GM23338 (cell line): ENCODE results near the gene S100A1. TPM values are rescaled to one million over a fixed set of nuclear protein-coding genes. Genes with fewer than 3 reads are reported as not detected.

Experiments
- ATAC-seq: fragments of 200-7000 bp; cut with Tn5 transposase; 3 replicates; pipeline ENCODE4 v1.9.1; 2020
- DNase-seq: peaks from one replicate; pipeline ENCODE4 v3.0.0-alpha.2; 2015; ENCODE audit warnings: low spot score
- H2AFZ ChIP-seq: fragments of 200-600 bp; sonication (generic); 2 replicates; pipeline ENCODE4 v1.8.0; 2016; ENCODE audit warnings: antibody characterized with exemption, mild to moderate bottlenecking, moderate library complexity
- H3F3A ChIP-seq: fragments of 200-600 bp; sonication (generic); replicated peaks from 2 replicates; pipeline ENCODE4 v1.8.0; 2017; ENCODE audit warnings: antibody characterized with exemption, mixed run types, low read depth
- H3K27ac ChIP-seq: fragments of 200-600 bp; sonication (generic); 2 replicates; pipeline ENCODE4 v1.6.1; 2016; ENCODE audit warnings: low read depth
- H3K27me3 ChIP-seq: fragments of 200-600 bp; sonication (generic); 2 replicates; pipeline ENCODE4 v1.8.0; 2016; ENCODE audit warnings: mild to moderate bottlenecking, mixed run types, moderate library complexity; ENCODE audit not compliant: insufficient read depth
- H3K36me3 ChIP-seq: fragments of 200-600 bp; sonication (generic); 2 replicates; pipeline ENCODE4 v1.8.0; 2016; ENCODE audit warnings: mild to moderate bottlenecking; ENCODE audit not compliant: insufficient read depth
- H3K4me1 ChIP-seq: fragments of 200-600 bp; sonication (generic); 2 replicates; pipeline ENCODE4 v1.8.0; 2016; ENCODE audit warnings: mild to moderate bottlenecking, moderate library complexity; ENCODE audit not compliant: insufficient read depth
- H3K4me2 ChIP-seq: fragments of 200-600 bp; sonication (generic); 2 replicates; pipeline ENCODE4 v1.7.1; 2017; ENCODE audit warnings: mixed run types
- H3K4me3 ChIP-seq: fragments of 200-600 bp; sonication (generic); 2 replicates; pipeline ENCODE4 v1.6.1; 2016; ENCODE audit warnings: mixed run types
- H3K79me2 ChIP-seq: fragments of 200-600 bp; sonication (generic); replicated peaks from 2 replicates; pipeline ENCODE4 v1.8.0; 2017; ENCODE audit warnings: mild to moderate bottlenecking; ENCODE audit not compliant: insufficient read depth
- H3K9me2 ChIP-seq: fragments of 200-600 bp; sonication (generic); 2 replicates; pipeline ENCODE4 v1.8.0; 2017; ENCODE audit not compliant: insufficient read depth
- H4K20me1 ChIP-seq: fragments of 200-600 bp; sonication (generic); replicated peaks from 2 replicates; pipeline ENCODE4 v1.8.0; 2017; ENCODE audit warnings: mild to moderate bottlenecking; ENCODE audit not compliant: insufficient read depth
- H3K27ac Mint-ChIP-seq: 2 replicates; pipeline ENCODE4 v1.8.0; 2020; ENCODE audit warnings: inconsistent platforms, mild to moderate bottlenecking, moderate library complexity, mixed read lengths
- H3K27me3 Mint-ChIP-seq: 3 replicates; pipeline ENCODE4 v1.8.0; 2022; ENCODE audit warnings: low read depth, mild to moderate bottlenecking, moderate library complexity, mixed read lengths, inconsistent platforms; ENCODE audit not compliant: insufficient read depth, poor library complexity
- H3K36me3 Mint-ChIP-seq: 3 replicates; pipeline ENCODE4 v1.8.0; 2021; ENCODE audit warnings: low read depth, mild to moderate bottlenecking, inconsistent platforms, moderate library complexity, mixed read lengths
- H3K4me1 Mint-ChIP-seq: 3 replicates; pipeline ENCODE4 v1.8.0; 2020; ENCODE audit warnings: mild to moderate bottlenecking, inconsistent platforms, mixed read lengths
- H3K4me3 Mint-ChIP-seq: 3 replicates; pipeline ENCODE4 v1.8.0; 2021; ENCODE audit warnings: moderate library complexity, mild to moderate bottlenecking, inconsistent platforms, mixed read lengths
- H3K9me3 Mint-ChIP-seq: 3 replicates; pipeline ENCODE4 v1.8.0; 2020; ENCODE audit warnings: moderate library complexity, mild to moderate bottlenecking, inconsistent platforms, mixed read lengths
- CREB1 ChIP-seq: fragments of 250-450 bp; sonication (Bioruptor Pico); IDR thresholded peaks from 2 replicates; pipeline ENCODE4 v1.5.0; 2020; ENCODE audit warnings: low read depth, mild to moderate bottlenecking, moderate library complexity
- ETS1 ChIP-seq: IDR thresholded peaks from 2 replicates; pipeline ENCODE4 v1.6.1; 2016; ENCODE audit warnings: antibody characterized with exemption
- EZH2phosphoT487 ChIP-seq: fragments of 200-600 bp; sonication (generic); IDR thresholded peaks from one replicate; pipeline ENCODE4 v1.8.1; 2018; ENCODE audit warnings: antibody characterized with exemption; ENCODE audit not compliant: unreplicated experiment
- JUNB ChIP-seq: IDR thresholded peaks from one replicate; pipeline ENCODE4 v1.6.1; 2016; ENCODE audit warnings: antibody characterized with exemption; ENCODE audit not compliant: unreplicated experiment
- NANOG ChIP-seq: IDR thresholded peaks from 2 replicates; pipeline ENCODE4 v1.6.1; 2016; ENCODE audit warnings: antibody characterized with exemption, borderline replicate concordance
- POLR2AphosphoS5 ChIP-seq: IDR thresholded peaks from 2 replicates; pipeline ENCODE4 v1.6.1; 2016; ENCODE audit warnings: antibody characterized with exemption, low read depth
- REST ChIP-seq: IDR thresholded peaks from one replicate; pipeline ENCODE4 v1.6.1; 2018; ENCODE audit warnings: antibody characterized with exemption; ENCODE audit not compliant: unreplicated experiment
- polyA plus RNA-seq: library from polyadenylated mRNA; unstranded; fragments of >200 nt; fragmentation: Nextera tagmentation; extraction: Ambion mirVana; gene quantifications from 2 replicates; pipeline ENCODE4 v1.2.1, GENCODE V29; 2016
- total RNA-seq: library from RNA; depleted of rRNA; stranded (reverse); fragments of >200 nt; shearing (Covaris generic); gene quantifications from 2 replicates; pipeline ENCODE4 v1.2.3, GENCODE V29; 2014
- TF ChIP-seq, protein P1 (sequence below), 2 experiments: fragments of 200-600 bp in 1 of 2; sonication (generic) in 1 of 2; conservative IDR thresholded peaks; 2 replicates each; pipeline versions ENCODE4 v1.5.1 to v1.6.1; 2016 to 2017; ENCODE audit warnings: antibody characterized with exemption in 2 of 2, low read depth in 2 of 2, mild to moderate bottlenecking in 2 of 2, moderate library complexity in 1 of 2
- TF ChIP-seq, protein P2 (sequence below): fragments of 250-450 bp; sonication (Bioruptor Pico); IDR thresholded peaks from 2 replicates; pipeline ENCODE4 v1.5.0; 2020; ENCODE audit warnings: mild to moderate bottlenecking, moderate library complexity

Gene S100A1
- total and polyA plus RNA-seq, 2 experiments from 2014 or later = 0.13 to 0.66 TPM

GRCh38 chr1:153615406-153615805 is 12.8 kb upstream of the S100A1 start (continued):
- no peak for TF ChIP-seq REST
- TF ChIP-seq ETS1 = no peak
- no peak for TF ChIP-seq NANOG
- no peak for TF ChIP-seq POLR2AphosphoS5
- TF ChIP-seq CREB1 (CRISPR knock-in tag) = no peak
- TF ChIP-seq, protein P1, sequence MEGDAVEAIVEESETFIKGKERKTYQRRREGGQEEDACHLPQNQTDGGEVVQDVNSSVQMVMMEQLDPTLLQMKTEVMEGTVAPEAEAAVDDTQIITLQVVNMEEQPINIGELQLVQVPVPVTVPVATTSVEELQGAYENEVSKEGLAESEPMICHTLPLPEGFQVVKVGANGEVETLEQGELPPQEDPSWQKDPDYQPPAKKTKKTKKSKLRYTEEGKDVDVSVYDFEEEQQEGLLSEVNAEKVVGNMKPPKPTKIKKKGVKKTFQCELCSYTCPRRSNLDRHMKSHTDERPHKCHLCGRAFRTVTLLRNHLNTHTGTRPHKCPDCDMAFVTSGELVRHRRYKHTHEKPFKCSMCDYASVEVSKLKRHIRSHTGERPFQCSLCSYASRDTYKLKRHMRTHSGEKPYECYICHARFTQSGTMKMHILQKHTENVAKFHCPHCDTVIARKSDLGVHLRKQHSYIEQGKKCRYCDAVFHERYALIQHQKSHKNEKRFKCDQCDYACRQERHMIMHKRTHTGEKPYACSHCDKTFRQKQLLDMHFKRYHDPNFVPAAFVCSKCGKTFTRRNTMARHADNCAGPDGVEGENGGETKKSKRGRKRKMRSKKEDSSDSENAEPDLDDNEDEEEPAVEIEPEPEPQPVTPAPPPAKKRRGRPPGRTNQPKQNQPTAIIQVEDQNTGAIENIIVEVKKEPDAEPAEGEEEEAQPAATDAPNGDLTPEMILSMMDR (conservative IDR thresholded peaks at IDR 0.05; ENCODE audit: low read depth in 2 of 2) = no peak
- no peak for TF ChIP-seq EZH2phosphoT487
- no peak for TF ChIP-seq JUNB

- Mint-ChIP-seq H3K27me3 (peaks cover 14% of the 10 kb centered on the region), H3K4me3 (no peak within 1 kb of the TSS), H3K27ac (no peak within 1 kb of the TSS; the same call in 1 of the 2 replicates), H3K36me3 (peaks cover 11% of the 10 kb centered on the region), H3K4me1 (peaks cover 35% of the 10 kb centered on the region), H3K9me3 (no peaks in the 10 kb centered on the region)
- Histone ChIP-seq H3K4me2 (no peak within 1 kb of the TSS), H3K4me3 (no peak within 1 kb of the TSS), H2AFZ (peak within 1 kb of the TSS; percentile 74; the same call in 1 of the 2 replicates), H3K9me2 (no peaks in the 10 kb centered on the region), H3K79me2 (no peaks in the 10 kb centered on the region), H3K27ac (no peak within 1 kb of the TSS), H4K20me1 (no peaks in the 10 kb centered on the region), H3F3A (no peaks in the 10 kb centered on the region), H3K36me3 (no peaks in the 10 kb centered on the region), H3K27me3 (no peaks in the 10 kb centered on the region), H3K4me1 (peaks cover 10% of the 10 kb centered on the region; the same call in 1 of the 2 replicates)
- peak; percentile 12 for ATAC-seq
- TF ChIP-seq, protein P1 (conservative IDR thresholded peaks at IDR 0.05; ENCODE audit: low read depth in 2 of 2) = no peak
- TF ChIP-seq, protein P2, sequence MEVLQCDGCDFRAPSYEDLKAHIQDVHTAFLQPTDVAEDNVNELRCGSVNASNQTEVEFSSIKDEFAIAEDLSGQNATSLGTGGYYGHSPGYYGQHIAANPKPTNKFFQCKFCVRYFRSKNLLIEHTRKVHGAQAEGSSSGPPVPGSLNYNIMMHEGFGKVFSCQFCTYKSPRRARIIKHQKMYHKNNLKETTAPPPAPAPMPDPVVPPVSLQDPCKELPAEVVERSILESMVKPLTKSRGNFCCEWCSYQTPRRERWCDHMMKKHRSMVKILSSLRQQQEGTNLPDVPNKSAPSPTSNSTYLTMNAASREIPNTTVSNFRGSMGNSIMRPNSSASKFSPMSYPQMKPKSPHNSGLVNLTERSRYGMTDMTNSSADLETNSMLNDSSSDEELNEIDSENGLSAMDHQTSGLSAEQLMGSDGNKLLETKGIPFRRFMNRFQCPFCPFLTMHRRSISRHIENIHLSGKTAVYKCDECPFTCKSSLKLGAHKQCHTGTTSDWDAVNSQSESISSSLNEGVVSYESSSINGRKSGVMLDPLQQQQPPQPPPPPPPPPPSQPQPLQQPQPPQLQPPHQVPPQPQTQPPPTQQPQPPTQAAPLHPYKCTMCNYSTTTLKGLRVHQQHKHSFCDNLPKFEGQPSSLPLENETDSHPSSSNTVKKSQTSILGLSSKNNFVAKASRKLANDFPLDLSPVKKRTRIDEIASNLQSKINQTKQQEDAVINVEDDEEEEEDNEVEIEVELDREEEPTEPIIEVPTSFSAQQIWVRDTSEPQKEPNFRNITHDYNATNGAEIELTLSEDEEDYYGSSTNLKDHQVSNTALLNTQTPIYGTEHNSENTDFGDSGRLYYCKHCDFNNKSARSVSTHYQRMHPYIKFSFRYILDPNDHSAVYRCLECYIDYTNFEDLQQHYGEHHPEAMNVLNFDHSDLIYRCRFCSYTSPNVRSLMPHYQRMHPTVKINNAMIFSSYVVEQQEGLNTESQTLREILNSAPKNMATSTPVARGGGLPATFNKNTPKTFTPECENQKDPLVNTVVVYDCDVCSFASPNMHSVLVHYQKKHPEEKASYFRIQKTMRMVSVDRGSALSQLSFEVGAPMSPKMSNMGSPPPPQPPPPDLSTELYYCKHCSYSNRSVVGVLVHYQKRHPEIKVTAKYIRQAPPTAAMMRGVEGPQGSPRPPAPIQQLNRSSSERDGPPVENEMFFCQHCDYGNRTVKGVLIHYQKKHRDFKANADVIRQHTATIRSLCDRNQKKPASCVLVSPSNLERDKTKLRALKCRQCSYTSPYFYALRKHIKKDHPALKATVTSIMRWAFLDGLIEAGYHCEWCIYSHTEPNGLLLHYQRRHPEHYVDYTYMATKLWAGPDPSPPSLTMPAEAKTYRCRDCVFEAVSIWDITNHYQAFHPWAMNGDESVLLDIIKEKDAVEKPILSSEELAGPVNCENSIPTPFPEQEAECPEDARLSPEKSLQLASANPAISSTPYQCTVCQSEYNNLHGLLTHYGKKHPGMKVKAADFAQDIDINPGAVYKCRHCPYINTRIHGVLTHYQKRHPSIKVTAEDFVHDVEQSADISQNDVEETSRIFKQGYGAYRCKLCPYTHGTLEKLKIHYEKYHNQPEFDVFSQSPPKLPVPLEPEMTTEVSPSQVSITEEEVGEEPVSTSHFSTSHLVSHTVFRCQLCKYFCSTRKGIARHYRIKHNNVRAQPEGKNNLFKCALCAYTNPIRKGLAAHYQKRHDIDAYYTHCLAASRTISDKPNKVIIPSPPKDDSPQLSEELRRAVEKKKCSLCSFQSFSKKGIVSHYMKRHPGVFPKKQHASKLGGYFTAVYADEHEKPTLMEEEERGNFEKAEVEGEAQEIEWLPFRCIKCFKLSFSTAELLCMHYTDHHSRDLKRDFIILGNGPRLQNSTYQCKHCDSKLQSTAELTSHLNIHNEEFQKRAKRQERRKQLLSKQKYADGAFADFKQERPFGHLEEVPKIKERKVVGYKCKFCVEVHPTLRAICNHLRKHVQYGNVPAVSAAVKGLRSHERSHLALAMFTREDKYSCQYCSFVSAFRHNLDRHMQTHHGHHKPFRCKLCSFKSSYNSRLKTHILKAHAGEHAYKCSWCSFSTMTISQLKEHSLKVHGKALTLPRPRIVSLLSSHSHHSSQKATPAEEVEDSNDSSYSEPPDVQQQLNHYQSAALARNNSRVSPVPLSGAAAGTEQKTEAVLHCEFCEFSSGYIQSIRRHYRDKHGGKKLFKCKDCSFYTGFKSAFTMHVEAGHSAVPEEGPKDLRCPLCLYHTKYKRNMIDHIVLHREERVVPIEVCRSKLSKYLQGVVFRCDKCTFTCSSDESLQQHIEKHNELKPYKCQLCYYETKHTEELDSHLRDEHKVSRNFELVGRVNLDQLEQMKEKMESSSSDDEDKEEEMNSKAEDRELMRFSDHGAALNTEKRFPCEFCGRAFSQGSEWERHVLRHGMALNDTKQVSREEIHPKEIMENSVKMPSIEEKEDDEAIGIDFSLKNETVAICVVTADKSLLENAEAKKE (CRISPR knock-in tag) = no peak
- no peak for DNase-seq
These were observed 11.9 kb upstream of the S100A1 start, which contains the start of gene S100A14 for GRCh38 chr1:153616144-153616916. S100A14 (minus strand) TSS chr1:153616325; CDS start chr1:153615858, 467 bp downstream.
